Vagina (tissue), 2 donors: ENCODE results near the gene EML4.

Experiments
- CTCF ChIP-seq, 3 experiments: fragments of 450-650 bp in 2 of 3; fragments of 200-600 bp in 1 of 3; sonication (generic) in 1 of 3; IDR thresholded peaks; one replicate each; pipeline ENCODE4 v1.5.1; 2017 to 2019; ENCODE audit warnings: antibody characterized with exemption in 3 of 3, mild to moderate bottlenecking in 2 of 3, moderate library complexity in 2 of 3
- POLR2A ChIP-seq, 2 donors: fragments of 450-650 bp; IDR thresholded peaks; one replicate each; pipeline ENCODE4 v1.6.1; 2017; ENCODE audit warnings: antibody characterized with exemption in 2 of 2, mild to moderate bottlenecking in 2 of 2, moderate library complexity in 2 of 2
- POLR2AphosphoS5 ChIP-seq, 2 donors: sonication (generic); formaldehyde crosslinking; IDR thresholded peaks; one replicate each; pipeline ENCODE4 v1.9.0; 2017; ENCODE audit warnings: antibody characterized with exemption in 2 of 2, mild to moderate bottlenecking in 2 of 2, low read depth in 1 of 2; ENCODE audit not compliant: insufficient read depth in 1 of 2

GRCh38 chr2:42141687-42142546, 27.2 kb upstream of the EML4 start:
- TF ChIP-seq CTCF (IDR thresholded peaks at IDR 0.05), result no peak
- no peak for TF ChIP-seq POLR2A (IDR thresholded peaks at IDR 0.05)
- TF ChIP-seq POLR2AphosphoS5 (IDR thresholded peaks at IDR 0.05; ENCODE audit: insufficient read depth in 1 of 2, low read depth in 1 of 2), result no peak
